Psoas muscle (tissue), 8 donors: Measurements from ENCODE around the gene ITPR3. TPM values are rescaled to one million over a fixed set of nuclear protein-coding genes. Genes with fewer than 3 reads are reported as not detected.

Experiments used
- ATAC-seq, 4 donors: fragments of 200-7000 bp; cut with Tn5 transposase; one replicate each; pipeline ENCODE4 v1.9.1; 2020; ENCODE audit warnings: moderate library complexity in 3 of 4, mild to moderate bottlenecking in 2 of 4
- DNase-seq, 2 donors: peaks; one replicate each; pipeline ENCODE4 v3.0.0-alpha.2; 2020
- H3K27ac ChIP-seq: fragments of 200-600 bp; one replicate; pipeline ENCODE4 v1.8.0; 2022
- H3K27me3 ChIP-seq, 3 donors: fragments of 200-600 bp in 1 of 3; one replicate each; pipeline versions ENCODE4 v1.6.1 to v1.8.0; 2013 to 2022; ENCODE audit warnings: low read length in 2 of 3, mild to moderate bottlenecking in 2 of 3, moderate library complexity in 1 of 3; ENCODE audit not compliant: insufficient read depth in 3 of 3
- H3K36me3 ChIP-seq, 2 donors: fragments of 200-600 bp in 1 of 2; one replicate each; pipeline versions ENCODE4 v1.6.1 to v1.8.0; 2013 to 2022; ENCODE audit warnings: low read depth in 1 of 2, mild to moderate bottlenecking in 1 of 2, moderate library complexity in 1 of 2; ENCODE audit not compliant: insufficient read depth in 1 of 2
- H3K4me1 ChIP-seq: fragments of 200-600 bp; one replicate; pipeline ENCODE4 v1.8.0; 2022
- H3K4me3 ChIP-seq: fragments of 200-600 bp; one replicate; pipeline ENCODE4 v1.8.0; 2022; ENCODE audit warnings: mild to moderate bottlenecking
- H3K9me3 ChIP-seq: fragments of 200-600 bp; one replicate; pipeline ENCODE4 v1.8.0; 2022
- CTCF ChIP-seq: fragments of 200-600 bp; IDR thresholded peaks from one replicate; pipeline ENCODE4 v1.8.0; 2022; ENCODE audit warnings: antibody characterized with exemption
- WGBS, 3 donors: extraction: QIAGEN DNeasy Blood & Tissue Kit; methylation state at CpG; one replicate each; pipeline versions ENCODE4 v1.1.6 to v1.1.7; 2013; 5-methylcytosine and 5-hydroxymethylcytosine counted together
- intact Hi-C, 2 donors: fragments of 100-400 bp; cut with DNase I; formaldehyde crosslinking; loops; one replicate each; pipeline versions ENCODE4 v1.11.0 to v1.14.2; 2022
- polyA plus RNA-seq, 3 donors: library from polyadenylated mRNA; stranded (reverse); fragments of 200-250 nt; gene quantifications; one replicate each; pipeline ENCODE4 v1.2.3, GENCODE V29; 2013
- total RNA-seq, 4 donors: library from RNA; stranded (reverse); fragmentation: NEBNext Ultra II Directional in 2 of 4; extraction: Animal tissue kit (Norgen Biotek cat#: 25700) in 2 of 4; gene quantifications; one replicate each; pipeline versions ENCODE4 v1.2.1 to v1.2.4, GENCODE V29; 2021 to 2023
- donor health status: healthy with polysubstance abuse.
- donor health status: DM: no; HTN: no; CAD: no; lungs with moderate emphysema.
- donor health status: Bipolar disorder and iron deficiency.
- donor health status: healthy.
- donor health status: DM: yes; HTN: yes; CAD: no.
- donor health status: DM: no; HTN: no; CAD: no.
- donor health status: DM: no; HTN: no; CAD: no.
- donor health status: DM: yes; HTN: yes; CAD: no.

Gene ITPR3
- total and polyA plus RNA-seq, 7 donors: 1.9 to 7.4 (median 3.8) TPM

DNA sequence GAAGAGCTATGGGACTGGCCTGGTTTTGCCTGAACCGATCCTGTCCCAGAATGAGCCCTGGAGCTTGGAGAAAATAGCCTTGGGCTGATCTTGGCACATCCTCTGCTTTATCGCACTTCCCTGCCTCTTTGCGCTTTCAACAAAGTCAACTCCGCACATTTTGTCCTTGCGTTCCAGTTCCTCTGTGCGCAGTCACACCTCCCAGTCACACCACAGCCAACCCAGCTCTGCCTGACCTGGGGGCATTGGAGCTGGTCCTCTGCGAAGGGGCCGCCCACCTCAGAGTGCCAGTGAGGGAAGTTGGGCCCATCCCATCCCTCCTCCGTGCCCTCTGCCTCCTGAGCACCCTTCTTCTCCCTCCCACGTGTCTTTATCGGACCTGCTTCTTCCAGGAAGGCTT is 107.3 kb downstream of the ITPR3 start:
- ATAC-seq (peak; percentile 0 to 10 (median 4)), DNase-seq (peak in 1 of 2 donors; percentile 77)
- Histone ChIP-seq H3K9me3 (no peaks in the 10 kb centered on the region), H3K4me1 (peaks cover 61% of the 10 kb centered on the region), H3K4me3 (no peak overlapping the region), H3K36me3 (peaks cover 3 to 85% of the 10 kb centered on the region in 2 donors), H3K27me3 (no peaks in the 10 kb centered on the region), H3K27ac (peak overlapping the region; percentile 100)
- WGBS, 3 donors: 36 to 66% (median 38%) methylated on average over 11 of the region's 11 CpGs
- intact Hi-C loops: no loop called here
- no peak for TF ChIP-seq CTCF

GRCh38 chr6:33729059-33729458 is 107.9 kb downstream of the ITPR3 start:
- no peaks in the 10 kb centered on the region for H3K27me3 ChIP-seq
- H3K4me3 ChIP-seq: no peak overlapping the region
- 73 to 87% (median 74%) methylated on average over 6 of the region's 6 CpGs for WGBS, 3 donors
- intact Hi-C loops: no loop called here
- no peak for TF ChIP-seq CTCF
- DNase-seq: no peak
- peaks cover 3 to 85% of the 10 kb centered on the region in 2 donors for H3K36me3 ChIP-seq
- H3K9me3 ChIP-seq: no peaks in the 10 kb centered on the region
- peak overlapping the region; percentile 100 for H3K27ac ChIP-seq
- H3K4me1 ChIP-seq: peaks cover 66% of the 10 kb centered on the region
- no peak for ATAC-seq

DNA sequence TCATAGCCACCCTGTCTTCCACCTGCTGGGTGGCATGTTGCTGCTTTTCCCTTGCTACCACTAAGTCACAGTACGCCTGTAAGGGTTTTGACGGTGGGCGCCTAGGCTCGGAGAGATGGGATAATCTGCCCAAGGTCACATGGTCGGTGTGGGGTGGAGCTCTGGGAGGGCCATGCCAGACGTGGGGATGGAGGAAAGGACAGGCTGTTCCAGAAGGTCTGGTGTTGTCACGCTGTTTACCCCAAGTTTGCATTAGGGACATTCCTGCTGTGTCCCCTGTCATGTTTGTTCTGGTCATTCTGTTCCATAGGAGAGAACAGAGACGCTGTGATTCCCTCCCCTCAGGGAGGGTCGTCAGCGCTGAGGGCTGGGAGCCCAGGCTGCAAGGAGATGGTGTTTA is 109.5 kb downstream of the ITPR3 start:
- DNase-seq: peak in 1 of 2 donors; percentile 82
- peaks cover 82% of the 10 kb centered on the region for H3K4me1 ChIP-seq
- 35 to 59% (median 38%) methylated on average over 10 of the region's 10 CpGs for WGBS, 3 donors
- H3K36me3 ChIP-seq: peaks cover 3 to 86% of the 10 kb centered on the region in 2 donors
- H3K27me3 ChIP-seq: no peaks in the 10 kb centered on the region
- no peak for TF ChIP-seq CTCF
- peak overlapping the region; percentile 100 for H3K27ac ChIP-seq
- no peaks in the 10 kb centered on the region for H3K9me3 ChIP-seq
- intact Hi-C loops: no loop called here
- ATAC-seq: peak in 3 of 4 donors; percentile 17 to 33 (median 30)
- H3K4me3 ChIP-seq: peak overlapping the region; percentile 48

DNA sequence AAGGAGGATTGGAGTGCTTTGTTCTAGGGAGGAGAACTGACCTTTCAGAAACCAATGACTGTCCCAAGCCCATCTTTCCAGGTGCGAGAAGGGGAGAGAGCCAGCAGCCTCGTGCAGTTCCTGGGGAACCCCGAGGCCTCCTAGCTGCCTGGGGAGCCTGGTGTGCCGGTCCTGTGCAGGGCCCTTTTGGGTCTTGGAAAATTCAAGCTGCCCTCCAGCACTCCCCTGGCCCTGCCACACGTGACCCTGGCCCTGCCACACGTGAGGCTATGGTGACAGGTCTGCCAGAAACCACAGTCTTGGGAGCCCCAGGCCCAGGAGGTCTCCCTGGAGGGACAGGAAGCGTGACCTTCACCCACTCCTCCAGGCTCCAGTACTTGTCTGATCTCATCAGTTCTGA is 109.9 kb downstream of the ITPR3 start:
- H3K4me1 ChIP-seq: peaks cover 86% of the 10 kb centered on the region
- H3K27me3 ChIP-seq: no peaks in the 10 kb centered on the region
- intact Hi-C loops: no loop called here
- no peak for TF ChIP-seq CTCF
- ATAC-seq (no peak), DNase-seq (peak in 1 of 2 donors; percentile 63)
- H3K27ac ChIP-seq: peak overlapping the region; percentile 100
- peak overlapping the region; percentile 48 for H3K4me3 ChIP-seq
- WGBS, 3 donors: 54 to 75% (median 61%) methylated on average over 7 of the region's 7 CpGs
- peaks cover 2 to 86% of the 10 kb centered on the region in 2 donors for H3K36me3 ChIP-seq
- H3K9me3 ChIP-seq: no peaks in the 10 kb centered on the region

- ATAC-seq: peak; percentile 52 to 69 (median 60)
- no peak for TF ChIP-seq CTCF
Measured at GRCh38 chr6:33731751-33732282, 110.7 kb downstream of the ITPR3 start.

More at GRCh38 chr6:33731751-33732282, 110.7 kb downstream of the ITPR3 start:
- 25 to 34% (median 32%) methylated on average over 9 of the region's 9 CpGs for WGBS, 3 donors
- peaks cover 93% of the 10 kb centered on the region for H3K4me1 ChIP-seq
- no peaks in the 10 kb centered on the region for H3K27me3 ChIP-seq
- intact Hi-C loops: no loop called here
- no peaks in the 10 kb centered on the region for H3K9me3 ChIP-seq
- H3K27ac ChIP-seq: peak overlapping the region; percentile 100
- H3K4me3 ChIP-seq: peak overlapping the region; percentile 48
- peak; percentile 78 to 94 for DNase-seq
- peaks cover 0 to 86% of the 10 kb centered on the region in 2 donors for H3K36me3 ChIP-seq
